A673 (cell line): ENCODE measurements around the gene ACD.

ENCODE experiments used
- EZH2 ChIP-seq: fragments of 200-600 bp; sonication (generic); IDR thresholded peaks from 2 replicates; pipeline ENCODE4 v1.6.1; 2017; ENCODE audit warnings: borderline replicate concordance, low read depth, mild to moderate bottlenecking, mixed read lengths, antibody characterized with exemption, low read length; ENCODE audit not compliant: poor library complexity, severe bottlenecking
- TF ChIP-seq, protein P1 (sequence below): fragments of 300-800, 200-600 bp; sonication (generic); conservative IDR thresholded peaks from 2 replicates; pipeline ENCODE4 v1.5.1; 2017; ENCODE audit warnings: low read depth, mild to moderate bottlenecking, antibody characterized with exemption, low read length, moderate library complexity, mixed read lengths

DNA sequence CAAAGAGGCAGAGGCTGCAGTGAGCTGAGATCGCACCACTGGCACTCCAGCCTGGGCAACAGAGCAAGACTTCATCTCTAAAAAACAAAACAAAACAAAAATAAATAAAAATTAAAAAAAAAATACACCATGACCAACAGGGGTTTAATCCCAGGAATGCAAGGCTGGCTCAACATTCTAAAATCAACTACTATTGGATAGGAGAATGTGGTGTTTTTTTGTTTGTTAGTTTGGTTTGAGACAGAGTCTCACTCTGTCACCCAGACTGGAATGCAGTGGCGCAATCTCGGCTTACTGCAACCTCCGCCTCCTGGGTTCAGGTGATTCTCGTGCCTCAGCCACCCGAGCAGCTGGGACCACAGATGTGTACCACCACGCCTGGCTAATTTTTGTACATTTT lies 39.2 kb upstream of the ACD start:
- TF ChIP-seq, protein P1, sequence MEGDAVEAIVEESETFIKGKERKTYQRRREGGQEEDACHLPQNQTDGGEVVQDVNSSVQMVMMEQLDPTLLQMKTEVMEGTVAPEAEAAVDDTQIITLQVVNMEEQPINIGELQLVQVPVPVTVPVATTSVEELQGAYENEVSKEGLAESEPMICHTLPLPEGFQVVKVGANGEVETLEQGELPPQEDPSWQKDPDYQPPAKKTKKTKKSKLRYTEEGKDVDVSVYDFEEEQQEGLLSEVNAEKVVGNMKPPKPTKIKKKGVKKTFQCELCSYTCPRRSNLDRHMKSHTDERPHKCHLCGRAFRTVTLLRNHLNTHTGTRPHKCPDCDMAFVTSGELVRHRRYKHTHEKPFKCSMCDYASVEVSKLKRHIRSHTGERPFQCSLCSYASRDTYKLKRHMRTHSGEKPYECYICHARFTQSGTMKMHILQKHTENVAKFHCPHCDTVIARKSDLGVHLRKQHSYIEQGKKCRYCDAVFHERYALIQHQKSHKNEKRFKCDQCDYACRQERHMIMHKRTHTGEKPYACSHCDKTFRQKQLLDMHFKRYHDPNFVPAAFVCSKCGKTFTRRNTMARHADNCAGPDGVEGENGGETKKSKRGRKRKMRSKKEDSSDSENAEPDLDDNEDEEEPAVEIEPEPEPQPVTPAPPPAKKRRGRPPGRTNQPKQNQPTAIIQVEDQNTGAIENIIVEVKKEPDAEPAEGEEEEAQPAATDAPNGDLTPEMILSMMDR = no peak
- TF ChIP-seq EZH2 = no peak
